ENCODE results near the gene MRPL20. TPM values are rescaled to one million over a fixed set of nuclear protein-coding genes. Genes with fewer than 3 reads are reported as not detected.
A peak's percentile ranks its signal among the peaks of the same experiment; 100 is the strongest.

Gene MRPL20
- total and polyA plus RNA-seq, 2 donors (not counting 3 experiments of a cell fraction or from before 2014, with no cell fraction given), result 134 to 152 TPM

DNA sequence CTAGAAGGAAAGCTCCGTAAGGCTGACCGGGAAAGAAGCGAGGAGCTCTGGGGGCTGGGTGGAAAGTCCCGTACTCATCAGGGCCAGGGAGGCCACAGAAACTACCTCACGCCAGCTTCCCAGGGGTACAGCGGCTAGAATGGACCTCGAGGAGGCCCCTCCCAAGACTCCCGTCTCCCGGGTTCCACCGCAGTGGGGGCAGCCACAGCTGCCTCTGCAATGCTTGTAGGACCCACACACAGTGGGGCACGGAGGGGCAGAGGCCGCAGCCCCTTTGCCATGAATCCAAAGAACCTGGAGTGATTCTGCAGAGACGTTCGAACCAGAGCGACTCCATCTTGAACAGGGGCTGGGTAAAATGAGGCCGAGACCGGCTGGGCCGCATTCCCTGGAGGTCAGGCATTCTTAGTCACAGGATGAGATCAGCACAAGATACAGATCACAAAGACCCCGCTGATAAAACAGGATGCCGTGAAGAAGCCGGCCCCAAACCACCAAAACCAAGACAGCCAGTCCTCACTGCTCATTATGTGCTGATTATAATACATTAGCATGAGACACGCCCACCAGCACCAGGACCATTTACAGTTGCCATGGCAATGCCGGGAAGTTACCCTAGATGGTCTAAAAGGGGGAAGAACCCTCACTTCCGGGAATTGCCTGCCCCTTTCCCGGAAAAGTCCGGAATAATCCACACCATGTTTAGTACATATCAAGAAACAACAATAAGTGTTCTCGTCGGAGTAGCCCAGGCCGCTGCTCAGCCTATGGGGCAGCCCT lies 15.6 kb upstream of the MRPL20 start:
- CTCF ChIA-PET, result interaction anchor here (0.6 to 1.7 kb wide), 2 partner anchors 15 to 18 kb away, joined by 3 to 4 read pairs; no protein-coding TSS in a partner anchor
- Histone ChIP-seq H3K79me2 (ENCODE audit: control insufficient read depth, insufficient read depth, low read length) (no peaks in the 10 kb centered on the region), H3K27me3 (ENCODE audit: control insufficient read depth in 2 of 2, insufficient read depth in 2 of 2, low read length in 2 of 2) (no peaks in the 10 kb centered on the region), H3K36me3 (ENCODE audit: control insufficient read depth in 2 of 2, extremely low read depth in 1 of 2, insufficient read depth in 2 of 2, low read length in 2 of 2) (no peaks in the 10 kb centered on the region), H3K4me1 (ENCODE audit: control insufficient read depth, extremely low read depth, insufficient read depth, low read length) (peaks cover 3% of the 10 kb centered on the region), H4K20me1 (replicated peaks; ENCODE audit: control insufficient read depth, extremely low read depth, insufficient read depth, low read length) (no peaks in the 10 kb centered on the region), H3K9me3 (replicated peaks; ENCODE audit: control insufficient read depth, insufficient read depth, low read length) (no peaks in the 10 kb centered on the region), H3K27ac (ENCODE audit: insufficient read depth, low read depth, low read length) (no peak overlapping the region), H3K9ac (replicated peaks; ENCODE audit: extremely low read depth, insufficient read depth, low read length) (no peak overlapping the region), H3K9me1 (replicated peaks; ENCODE audit: control insufficient read depth, extremely low read depth, insufficient read depth, low read length) (no peaks in the 10 kb centered on the region), H3K4me2 (ENCODE audit: insufficient read depth, low read length) (no peak overlapping the region), H2AFZ (ENCODE audit: low read depth, low read length) (peak overlapping the region; percentile 4), H3K4me3 (replicated peaks in 1 of 3; ENCODE audit: insufficient read depth in 1 of 3, low read depth in 1 of 3, low read length in 3 of 3) (no peak overlapping the region)
- DNase-seq (ENCODE audit: low read depth, low spot score) (no peak), FAIRE-seq (peak; percentile 28)
- POLR2A ChIA-PET, result no interaction called here
- no TSS peak for BruUV-seq (replicated peaks)
- TF ChIP-seq GATA2 (IDR thresholded peaks at IDR 0.05; ENCODE audit: insufficient read depth, insufficient read length, low read depth, low read length), result peak; percentile 72
- no peak for TF ChIP-seq JUN (IDR thresholded peaks at IDR 0.05; ENCODE audit: borderline replicate concordance, insufficient read depth, insufficient read length, low read depth)
- dilution Hi-C loops (cut with MboI; ENCODE audit: extremely low pct_ligation_motif_present, low sequenced_read_pairs), result no loop called here
- intact Hi-C loops (cut with micrococcal nuclease), result no loop called here

- Histone ChIP-seq H3K79me2 (ENCODE audit: control insufficient read depth, insufficient read depth, low read length) (no peaks in the 10 kb centered on the region), H3K4me2 (ENCODE audit: insufficient read depth, low read length) (no peak overlapping the region), H3K9me3 (replicated peaks; ENCODE audit: control insufficient read depth, insufficient read depth, low read length) (no peaks in the 10 kb centered on the region), H3K9ac (replicated peaks; ENCODE audit: extremely low read depth, insufficient read depth, low read length) (no peak overlapping the region), H3K4me1 (ENCODE audit: control insufficient read depth, extremely low read depth, insufficient read depth, low read length) (peaks cover 3% of the 10 kb centered on the region), H2AFZ (ENCODE audit: low read depth, low read length) (no peak overlapping the region), H3K27ac (ENCODE audit: insufficient read depth, low read depth, low read length) (no peak overlapping the region), H3K4me3 (replicated peaks in 1 of 3; ENCODE audit: insufficient read depth in 1 of 3, low read depth in 1 of 3, low read length in 3 of 3) (no peak overlapping the region), H3K36me3 (ENCODE audit: control insufficient read depth in 2 of 2, extremely low read depth in 1 of 2, insufficient read depth in 2 of 2, low read length in 2 of 2) (no peaks in the 10 kb centered on the region), H3K9me1 (replicated peaks; ENCODE audit: control insufficient read depth, extremely low read depth, insufficient read depth, low read length) (no peaks in the 10 kb centered on the region), H4K20me1 (replicated peaks; ENCODE audit: control insufficient read depth, extremely low read depth, insufficient read depth, low read length) (no peaks in the 10 kb centered on the region), H3K27me3 (ENCODE audit: control insufficient read depth in 2 of 2, insufficient read depth in 2 of 2, low read length in 2 of 2) (no peaks in the 10 kb centered on the region)
- DNase-seq (ENCODE audit: low read depth, low spot score) (no peak), FAIRE-seq (no peak)
- TF ChIP-seq FOS (IDR thresholded peaks at IDR 0.05; ENCODE audit: borderline replicate concordance, insufficient read depth, low read length), result no peak
- no peak for TF ChIP-seq POLR2A (IDR thresholded peaks at IDR 0.05; ENCODE audit: low read depth, low read length)
- TF ChIP-seq JUN (IDR thresholded peaks at IDR 0.05; ENCODE audit: borderline replicate concordance, insufficient read depth, insufficient read length, low read depth), result no peak
- intact Hi-C loops (cut with micrococcal nuclease) (no loop called here), dilution Hi-C loops (cut with MboI; ENCODE audit: extremely low pct_ligation_motif_present, low sequenced_read_pairs) (no loop called here)
- CTCF ChIA-PET, result interaction anchor here (0.6 to 1.7 kb wide), 3 partner anchors 9 to 18 kb away, joined by 3 to 4 read pairs (median 3); no protein-coding TSS in a partner anchor
- no TSS peak for BruUV-seq (replicated peaks)
- POLR2A ChIA-PET, result no interaction called here
Measured at GRCh38 chr1:1421907-1422464, 14.9 kb upstream of the MRPL20 start.
